ENCODE measurements around the gene PTK7. TPM values are rescaled to one million over a fixed set of nuclear protein-coding genes. Genes with fewer than 3 reads are reported as not detected.

PTK7 gene
- total and polyA plus RNA-seq, 2 donors, result 48.1 to 101 TPM

- WGBS, result 98% methylated on average over 10 of the region's 10 CpGs
- DNase-seq (ENCODE audit: low read depth in 6 of 9, low spot score in 9 of 9), result no peak
Observed at GRCh38 chr6:43188426-43188825, 112.3 kb downstream of the PTK7 start.

GRCh38 chr6:43189776-43190304, 113.7 kb downstream of the PTK7 start:
- H3K9me3 ChIP-seq (ENCODE audit: control insufficient read depth in 2 of 2, insufficient read depth in 1 of 2, low read length in 1 of 2), result peaks cover 0 to 4% of the 10 kb centered on the region in 2 donors
- H3K36me3 ChIP-seq (ENCODE audit: control insufficient read depth in 2 of 2, insufficient read depth in 2 of 2, low read length in 1 of 2), result peaks cover 48 to 59% of the 10 kb centered on the region in 2 donors
- H3K27ac ChIP-seq (ENCODE audit: low read depth in 1 of 2, low read length in 1 of 2), result no peak overlapping the region
- no peaks in the 10 kb centered on the region for H3K27me3 ChIP-seq (ENCODE audit: control insufficient read depth in 2 of 2, insufficient read depth in 1 of 2, low read length in 1 of 2)
- 96% methylated on average over 6 of the region's 6 CpGs for WGBS
- DNase-seq (ENCODE audit: low read depth in 6 of 9, low spot score in 9 of 9), result no peak
- peaks cover 9 to 19% of the 10 kb centered on the region in 2 donors for H3K4me1 ChIP-seq (ENCODE audit: control insufficient read depth in 2 of 2, insufficient read depth in 2 of 2, low read length in 2 of 2)
- H3K4me3 ChIP-seq (ENCODE audit: low read length in 2 of 2), result no peak overlapping the region

More at GRCh38 chr6:43188426-43188825, 112.3 kb downstream of the PTK7 start:
- no peak overlapping the region for H3K4me3 ChIP-seq (ENCODE audit: low read length in 2 of 2)
- H3K9me3 ChIP-seq (ENCODE audit: control insufficient read depth in 2 of 2, insufficient read depth in 1 of 2, low read length in 1 of 2), result peaks cover 0 to 4% of the 10 kb centered on the region in 2 donors
- peaks cover 49 to 55% of the 10 kb centered on the region in 2 donors for H3K36me3 ChIP-seq (ENCODE audit: control insufficient read depth in 2 of 2, insufficient read depth in 2 of 2, low read length in 1 of 2)
- peaks cover 14 to 29% of the 10 kb centered on the region in 2 donors for H3K4me1 ChIP-seq (ENCODE audit: control insufficient read depth in 2 of 2, insufficient read depth in 2 of 2, low read length in 2 of 2)
- no peaks in the 10 kb centered on the region for H3K27me3 ChIP-seq (ENCODE audit: control insufficient read depth in 2 of 2, insufficient read depth in 1 of 2, low read length in 1 of 2)
- no peak overlapping the region for H3K27ac ChIP-seq (ENCODE audit: low read depth in 1 of 2, low read length in 1 of 2)

- Histone ChIP-seq H3K4me3 (ENCODE audit: low read length in 2 of 2) (no peak overlapping the region), H3K4me1 (ENCODE audit: control insufficient read depth in 2 of 2, insufficient read depth in 2 of 2, low read length in 2 of 2) (no peaks in the 10 kb centered on the region), H3K27me3 (ENCODE audit: control insufficient read depth in 2 of 2, insufficient read depth in 1 of 2, low read length in 1 of 2) (no peaks in the 10 kb centered on the region), H3K36me3 (ENCODE audit: control insufficient read depth in 2 of 2, insufficient read depth in 2 of 2, low read length in 1 of 2) (peaks cover 47 to 58% of the 10 kb centered on the region in 2 donors), H3K27ac (ENCODE audit: low read depth in 1 of 2, low read length in 1 of 2) (no peak overlapping the region), H3K9me3 (ENCODE audit: control insufficient read depth in 2 of 2, insufficient read depth in 1 of 2, low read length in 1 of 2) (no peaks in the 10 kb centered on the region)
- 97% methylated on average over 9 of the region's 9 CpGs for WGBS
- DNase-seq (ENCODE audit: low read depth in 6 of 9, low spot score in 9 of 9), result no peak
Observed at GRCh38 chr6:43192911-43193310, 116.8 kb downstream of the PTK7 start.

- no peak overlapping the region for H3K27ac ChIP-seq (ENCODE audit: low read depth in 1 of 2, low read length in 1 of 2)
Observed at GRCh38 chr6:43193929-43194328, 117.8 kb downstream of the PTK7 start.

GRCh38 chr6:43196337-43196736, 120.2 kb downstream of the PTK7 start:
- Histone ChIP-seq H3K27me3 (ENCODE audit: control insufficient read depth in 2 of 2, insufficient read depth in 1 of 2, low read length in 1 of 2) (no peaks in the 10 kb centered on the region), H3K27ac (ENCODE audit: low read depth in 1 of 2, low read length in 1 of 2) (no peak overlapping the region), H3K4me3 (ENCODE audit: low read length in 2 of 2) (no peak overlapping the region), H3K36me3 (ENCODE audit: control insufficient read depth in 2 of 2, insufficient read depth in 2 of 2, low read length in 1 of 2) (peaks cover 52 to 66% of the 10 kb centered on the region in 2 donors), H3K9me3 (ENCODE audit: control insufficient read depth in 2 of 2, insufficient read depth in 1 of 2, low read length in 1 of 2) (peaks cover 0 to 4% of the 10 kb centered on the region in 2 donors), H3K4me1 (ENCODE audit: control insufficient read depth in 2 of 2, insufficient read depth in 2 of 2, low read length in 2 of 2) (no peaks in the 10 kb centered on the region)
- no peak for DNase-seq (ENCODE audit: low read depth in 6 of 9, low spot score in 9 of 9)
- 98% methylated on average over 5 of the region's 5 CpGs for WGBS

More at GRCh38 chr6:43193929-43194328, 117.8 kb downstream of the PTK7 start:
- Histone ChIP-seq H3K4me3 (ENCODE audit: low read length in 2 of 2) (no peak overlapping the region), H3K27me3 (ENCODE audit: control insufficient read depth in 2 of 2, insufficient read depth in 1 of 2, low read length in 1 of 2) (no peaks in the 10 kb centered on the region), H3K36me3 (ENCODE audit: control insufficient read depth in 2 of 2, insufficient read depth in 2 of 2, low read length in 1 of 2) (peaks cover 42 to 52% of the 10 kb centered on the region in 2 donors), H3K4me1 (ENCODE audit: control insufficient read depth in 2 of 2, insufficient read depth in 2 of 2, low read length in 2 of 2) (no peaks in the 10 kb centered on the region), H3K9me3 (ENCODE audit: control insufficient read depth in 2 of 2, insufficient read depth in 1 of 2, low read length in 1 of 2) (peaks cover 0 to 4% of the 10 kb centered on the region in 2 donors)
- DNase-seq (ENCODE audit: low read depth in 6 of 9, low spot score in 9 of 9), result no peak
- over 99% methylated on average over 5 of the region's 5 CpGs for WGBS

- DNase-seq (ENCODE audit: low read depth in 6 of 9, low spot score in 9 of 9), result no peak
- WGBS, result 97% methylated on average over 6 of the region's 6 CpGs
- H3K27ac ChIP-seq (ENCODE audit: low read depth in 1 of 2, low read length in 1 of 2), result no peak overlapping the region
- peaks cover 0 to 4% of the 10 kb centered on the region in 2 donors for H3K9me3 ChIP-seq (ENCODE audit: control insufficient read depth in 2 of 2, insufficient read depth in 1 of 2, low read length in 1 of 2)
- peaks cover 47 to 65% of the 10 kb centered on the region in 2 donors for H3K36me3 ChIP-seq (ENCODE audit: control insufficient read depth in 2 of 2, insufficient read depth in 2 of 2, low read length in 1 of 2)
- H3K27me3 ChIP-seq (ENCODE audit: control insufficient read depth in 2 of 2, insufficient read depth in 1 of 2, low read length in 1 of 2), result no peaks in the 10 kb centered on the region
- no peaks in the 10 kb centered on the region for H3K4me1 ChIP-seq (ENCODE audit: control insufficient read depth in 2 of 2, insufficient read depth in 2 of 2, low read length in 2 of 2)
- no peak overlapping the region for H3K4me3 ChIP-seq (ENCODE audit: low read length in 2 of 2)
Observed at GRCh38 chr6:43199912-43200311, 123.8 kb downstream of the PTK7 start.

GRCh38 chr6:43200541-43200940, 124.4 kb downstream of the PTK7 start:
- Histone ChIP-seq H3K9me3 (ENCODE audit: control insufficient read depth in 2 of 2, insufficient read depth in 1 of 2, low read length in 1 of 2) (peaks cover 0 to 4% of the 10 kb centered on the region in 2 donors), H3K4me1 (ENCODE audit: control insufficient read depth in 2 of 2, insufficient read depth in 2 of 2, low read length in 2 of 2) (no peaks in the 10 kb centered on the region), H3K36me3 (ENCODE audit: control insufficient read depth in 2 of 2, insufficient read depth in 2 of 2, low read length in 1 of 2) (peaks cover 49 to 63% of the 10 kb centered on the region in 2 donors), H3K27me3 (ENCODE audit: control insufficient read depth in 2 of 2, insufficient read depth in 1 of 2, low read length in 1 of 2) (no peaks in the 10 kb centered on the region), H3K27ac (ENCODE audit: low read depth in 1 of 2, low read length in 1 of 2) (no peak overlapping the region), H3K4me3 (ENCODE audit: low read length in 2 of 2) (no peak overlapping the region)
- WGBS, result 97% methylated on average over 6 of the region's 6 CpGs
- DNase-seq (ENCODE audit: low read depth in 6 of 9, low spot score in 9 of 9), result no peak

- no peaks in the 10 kb centered on the region for H3K4me1 ChIP-seq (ENCODE audit: control insufficient read depth in 2 of 2, insufficient read depth in 2 of 2, low read length in 2 of 2)
- no peak overlapping the region for H3K4me3 ChIP-seq (ENCODE audit: low read length in 2 of 2)
- 97% methylated on average over 5 of the region's 5 CpGs for WGBS
- H3K36me3 ChIP-seq (ENCODE audit: control insufficient read depth in 2 of 2, insufficient read depth in 2 of 2, low read length in 1 of 2), result peaks cover 42 to 54% of the 10 kb centered on the region in 2 donors
- no peak for DNase-seq (ENCODE audit: low read depth in 6 of 9, low spot score in 9 of 9)
- H3K27me3 ChIP-seq (ENCODE audit: control insufficient read depth in 2 of 2, insufficient read depth in 1 of 2, low read length in 1 of 2), result no peaks in the 10 kb centered on the region
- peaks cover 0 to 4% of the 10 kb centered on the region in 2 donors for H3K9me3 ChIP-seq (ENCODE audit: control insufficient read depth in 2 of 2, insufficient read depth in 1 of 2, low read length in 1 of 2)
- no peak overlapping the region for H3K27ac ChIP-seq (ENCODE audit: low read depth in 1 of 2, low read length in 1 of 2)
Observed at GRCh38 chr6:43202451-43202850, 126.3 kb downstream of the PTK7 start.

- H3K27ac ChIP-seq (ENCODE audit: low read depth in 1 of 2, low read length in 1 of 2), result no peak overlapping the region
- peaks cover 0 to 4% of the 10 kb centered on the region in 2 donors for H3K9me3 ChIP-seq (ENCODE audit: control insufficient read depth in 2 of 2, insufficient read depth in 1 of 2, low read length in 1 of 2)
- H3K4me1 ChIP-seq (ENCODE audit: control insufficient read depth in 2 of 2, insufficient read depth in 2 of 2, low read length in 2 of 2), result no peaks in the 10 kb centered on the region
- no peak overlapping the region for H3K4me3 ChIP-seq (ENCODE audit: low read length in 2 of 2)
- peaks cover 39 to 50% of the 10 kb centered on the region in 2 donors for H3K36me3 ChIP-seq (ENCODE audit: control insufficient read depth in 2 of 2, insufficient read depth in 2 of 2, low read length in 1 of 2)
- H3K27me3 ChIP-seq (ENCODE audit: control insufficient read depth in 2 of 2, insufficient read depth in 1 of 2, low read length in 1 of 2), result no peaks in the 10 kb centered on the region
- no peak for DNase-seq (ENCODE audit: low read depth in 6 of 9, low spot score in 9 of 9)
- 97% methylated on average over 17 of the region's 17 CpGs for WGBS
Observed at GRCh38 chr6:43203029-43203717, 127.1 kb downstream of the PTK7 start.

Measured in thymus (tissue), 11 donors.